ENCODE measurements around the gene KIF7. TPM values are rescaled to one million over a fixed set of nuclear protein-coding genes. Genes with fewer than 3 reads are reported as not detected.

The KIF7 gene
- total and polyA plus RNA-seq, 2 of the 4 experiments (the other 2 are of a cell fraction): 5.0 to 9.0 TPM

GRCh38 chr15:89649716-89650115 is 5.6 kb downstream of the KIF7 start:
- TF ChIP-seq NFE2L2 (IDR thresholded peaks at IDR 0.05; ENCODE audit: low read depth, low read length) (no peak), SMC3 (IDR thresholded peaks at IDR 0.05; ENCODE audit: low read depth, low read length) (no peak), MAFK (IDR thresholded peaks at IDR 0.05; ENCODE audit: low read depth, low read length) (no peak), MXI1 (IDR thresholded peaks at IDR 0.05; ENCODE audit: borderline replicate concordance, low read depth, low read length) (no peak), BHLHE40 (IDR thresholded peaks at IDR 0.05; ENCODE audit: low read depth, low read length) (no peak)
- H3K9me1 ChIP-seq (ENCODE audit: insufficient read depth, low read length): peaks cover 6% of the 10 kb centered on the region; the same call in 1 of the 2 replicates
- ChIA-PET CTCF (no interaction called here), POLR2A (ENCODE audit: unreplicated experiment) (no interaction called here)
- H3K18ac ChIP-seq (ENCODE audit: low read depth, low read length): no peak overlapping the region
- H3K36me3 ChIP-seq (ENCODE audit: control insufficient read depth, insufficient read depth, low read length): peaks cover 28% of the 10 kb centered on the region
- no peak overlapping the region for H2AK9ac ChIP-seq (replicated peaks; ENCODE audit: low read depth, low read length, poor library complexity)
- intact Hi-C loops (cut with micrococcal nuclease): no loop called here
- no peak for ATAC-seq (ENCODE audit: low read depth)
- H3K4ac ChIP-seq (ENCODE audit: low read depth, low read length): no peak overlapping the region
- no peak overlapping the region for H3K14ac ChIP-seq (replicated peaks; ENCODE audit: low read depth, low read length)
- H4K8ac ChIP-seq (ENCODE audit: low read depth in 2 of 2, low read length in 2 of 2): no peak overlapping the region
- no peak overlapping the region for H2BK20ac ChIP-seq (ENCODE audit: low read depth, low read length)
- in situ Hi-C loops (cut with MboI; ENCODE audit: low sequenced_read_pairs): no loop called here
- no peak for DNase-seq
- peaks cover 4% of the 10 kb centered on the region for H3K4me1 ChIP-seq (ENCODE audit: control insufficient read depth, insufficient read depth, low read length)
- H3K4me2 ChIP-seq (ENCODE audit: low read depth, low read length): no peak overlapping the region
- no peak overlapping the region for H2AFZ ChIP-seq (replicated peaks; ENCODE audit: low read length, poor library complexity)
- BruUV-seq (replicated peaks): no TSS peak
- H4K20me1 ChIP-seq (ENCODE audit: insufficient read depth, low read length): peaks cover 19% of the 10 kb centered on the region
- H3K9me3 ChIP-seq (ENCODE audit: control insufficient read depth, insufficient read depth, low read length): no peaks in the 10 kb centered on the region
- no peak overlapping the region for H3K23ac ChIP-seq (ENCODE audit: low read depth, low read length)
- no peak overlapping the region for H4K5ac ChIP-seq (ENCODE audit: low read depth, low read length)
- H2AK5ac ChIP-seq (ENCODE audit: low read depth, low read length): no peak overlapping the region
- no peak overlapping the region for H2BK5ac ChIP-seq (ENCODE audit: low read depth, low read length, poor library complexity, severe bottlenecking)
- H3K79me1 ChIP-seq (ENCODE audit: low read depth in 1 of 2, low read length in 2 of 2): peaks cover 16 to 45% of the 10 kb centered on the region in 2 experiments
- dilution Hi-C loops (cut with HindIII; ENCODE audit: low sequenced_read_pairs, unreplicated experiment): no loop called here
- H3K27ac ChIP-seq (ENCODE audit: insufficient read depth, low read length): no peak overlapping the region
- H3K9ac ChIP-seq (ENCODE audit: low read depth, low read length): no peak overlapping the region
- no peak overlapping the region for H3K4me3 ChIP-seq (ENCODE audit: insufficient read depth, low read depth, low read length)
- H4K91ac ChIP-seq (ENCODE audit: insufficient read depth, low read depth, low read length): no peak overlapping the region
- no peaks in the 10 kb centered on the region for H3K27me3 ChIP-seq (ENCODE audit: control insufficient read depth, insufficient read depth, low read length)
- H2BK15ac ChIP-seq (ENCODE audit: low read depth, low read length): no peak overlapping the region
- no peak overlapping the region for H2BK120ac ChIP-seq (ENCODE audit: low read depth, low read length)
- 98% methylated on average over 7 of the region's 15 CpGs; no CpG with 5 or more reads in 1 of the 2 experiments for WGBS, 2 experiments (ENCODE audit: extremely low coverage in 2 of 2, insufficient read length in 1 of 2)
- no peak overlapping the region for H3K56ac ChIP-seq (ENCODE audit: extremely low read depth, insufficient read depth, low read length)
